HEK293 (cell line): ENCODE data around the gene ASB8.
A peak's percentile ranks its signal among the peaks of the same experiment; 100 is the strongest.

Experiments
- CTCF ChIA-PET: fragments of 350-600 bp; formaldehyde crosslinking; extraction: SDS; loops from one replicate; lab custom pipeline; 2021; ENCODE audit warnings: antibody characterized with exemption; lab: Yijun Ruan, JAX
- POLR2A ChIA-PET: fragments of 300-600 bp; formaldehyde crosslinking; extraction: SDS; loops from one replicate; lab custom pipeline; 2020; ENCODE audit warnings: antibody characterized with exemption, inconsistent platforms; lab: Yijun Ruan, JAX
- H3K27ac ChIP-seq: fragments of 200-500 bp; sonication (Bioruptor generic); 2 replicates; pipeline ENCODE4 v1.5.1; 2014; ENCODE audit warnings: low read depth, low read length, control low read depth, inconsistent platforms; ENCODE audit errors: extremely low read depth
- H3K36me3 ChIP-seq, 2 experiments: fragments of 200-500 bp in 1 of 2; sonication (Bioruptor generic) in 1 of 2; 1 replicate in 1 of 2; 2 replicates in 1 of 2; pipeline ENCODE4 v1.5.1; 2014 to 2017; ENCODE audit warnings: inconsistent platforms in 2 of 2, low read length in 2 of 2; ENCODE audit not compliant: control insufficient read depth in 2 of 2, insufficient read depth in 1 of 2
- H3K4me1 ChIP-seq: fragments of 200-500 bp; sonication (Bioruptor generic); 2 replicates; pipeline ENCODE4 v1.5.1; 2014; ENCODE audit warnings: mild to moderate bottlenecking, low read length, inconsistent platforms; ENCODE audit not compliant: control insufficient read depth, insufficient read depth
- H3K4me3 ChIP-seq: 2 replicates; pipeline ENCODE4 v1.5.1; 2011; ENCODE audit warnings: low read depth, mild to moderate bottlenecking, control low read depth, low read length, moderate library complexity
- H3K9me3 ChIP-seq: fragments of 200-500 bp; sonication (Bioruptor generic); 2 replicates; pipeline ENCODE4 v1.5.1; 2014; ENCODE audit warnings: low read depth, low read length, inconsistent platforms; ENCODE audit not compliant: control insufficient read depth, insufficient read depth
- EGR2 ChIP-seq: fragments of 450-650 bp; formaldehyde crosslinking; IDR thresholded peaks from 2 replicates; pipeline ENCODE4 v1.5.1; 2016; ENCODE audit warnings: low read depth, missing biosample characterization, missing genetic modification characterization
- MYNN ChIP-seq: fragments of 450-650 bp; formaldehyde crosslinking; IDR thresholded peaks from 2 replicates; pipeline ENCODE4 v1.5.1; 2016; ENCODE audit warnings: missing biosample characterization, missing genetic modification characterization, borderline replicate concordance
- WT1 ChIP-seq: fragments of 450-650 bp; formaldehyde crosslinking; IDR thresholded peaks from 2 replicates; pipeline ENCODE4 v1.5.1; 2016; ENCODE audit warnings: missing biosample characterization, missing genetic modification characterization
- ZFP37 ChIP-seq: fragments of 450-650 bp; formaldehyde crosslinking; IDR thresholded peaks from 2 replicates; pipeline ENCODE4 v1.5.1; 2016; ENCODE audit warnings: missing biosample characterization, missing genetic modification characterization
- ZIC2 ChIP-seq: fragments of 450-650 bp; formaldehyde crosslinking; IDR thresholded peaks from 2 replicates; pipeline ENCODE4 v1.5.1; 2016; ENCODE audit warnings: missing biosample characterization, missing genetic modification characterization
- ZNF10 ChIP-seq: fragments of 450-650 bp; formaldehyde crosslinking; IDR thresholded peaks from 2 replicates; pipeline ENCODE4 v1.5.1; 2017; ENCODE audit warnings: missing biosample characterization, missing genetic modification characterization
- ZNF155 ChIP-seq: fragments of 450-650 bp; formaldehyde crosslinking; IDR thresholded peaks from 2 replicates; pipeline ENCODE4 v1.5.1; 2016; ENCODE audit warnings: missing biosample characterization, missing genetic modification characterization
- ZNF335 ChIP-seq: fragments of 450-650 bp; formaldehyde crosslinking; conservative IDR thresholded peaks from 2 replicates; pipeline ENCODE4 v1.5.1; 2016; ENCODE audit warnings: missing biosample characterization, missing genetic modification characterization
- ZNF354C ChIP-seq: fragments of 450-650 bp; formaldehyde crosslinking; IDR thresholded peaks from 2 replicates; pipeline ENCODE4 v1.5.1; 2016; ENCODE audit warnings: missing biosample characterization, missing genetic modification characterization, low read depth, borderline replicate concordance
- ZNF423 ChIP-seq: fragments of 450-650 bp; formaldehyde crosslinking; IDR thresholded peaks from 2 replicates; pipeline ENCODE4 v1.5.1; 2016; ENCODE audit warnings: missing biosample characterization, missing genetic modification characterization
- ZNF433 ChIP-seq: fragments of 450-650 bp; formaldehyde crosslinking; IDR thresholded peaks from 2 replicates; pipeline ENCODE4 v1.5.1; 2016; ENCODE audit warnings: missing biosample characterization, missing genetic modification characterization, low read depth
- ZNF510 ChIP-seq: fragments of 450-650 bp; formaldehyde crosslinking; IDR thresholded peaks from 2 replicates; pipeline ENCODE4 v1.5.1; 2018; ENCODE audit warnings: mild to moderate bottlenecking, missing genetic modification characterization, missing biosample characterization; ENCODE audit not compliant: insufficient replicate concordance
- ZNF521 ChIP-seq: fragments of 450-650 bp; formaldehyde crosslinking; IDR thresholded peaks from 2 replicates; pipeline ENCODE4 v1.5.1; 2017; ENCODE audit warnings: missing biosample characterization, mild to moderate bottlenecking, missing genetic modification characterization
- ZNF549 ChIP-seq: fragments of 450-650 bp; IDR thresholded peaks from 2 replicates; pipeline ENCODE4 v1.5.1; 2018; ENCODE audit warnings: missing biosample characterization, missing genetic modification characterization, mild to moderate bottlenecking, inconsistent platforms, moderate library complexity
- ZNF555 ChIP-seq: fragments of 450-650 bp; formaldehyde crosslinking; conservative IDR thresholded peaks from 2 replicates; pipeline ENCODE4 v1.5.1; 2017; ENCODE audit warnings: missing biosample characterization, mild to moderate bottlenecking, missing genetic modification characterization, inconsistent platforms
- ZNF837 ChIP-seq: fragments of 450-650 bp; formaldehyde crosslinking; IDR thresholded peaks from 2 replicates; pipeline ENCODE4 v1.5.1; 2016; ENCODE audit warnings: missing biosample characterization, missing genetic modification characterization
- TF ChIP-seq, protein P1 (sequence below): fragments of 450-650 bp; formaldehyde crosslinking; IDR thresholded peaks from 2 replicates; pipeline ENCODE4 v1.5.1; 2016; ENCODE audit warnings: missing biosample characterization, missing genetic modification characterization
- TF ChIP-seq, protein P2 (sequence below): fragments of 450-650 bp; formaldehyde crosslinking; IDR thresholded peaks from 2 replicates; pipeline ENCODE4 v1.5.1; 2016; ENCODE audit warnings: missing biosample characterization, missing genetic modification characterization
- TF ChIP-seq, protein P3 (sequence below): fragments of 450-650 bp; formaldehyde crosslinking; IDR thresholded peaks from 2 replicates; pipeline ENCODE4 v1.5.1; 2016; ENCODE audit warnings: missing biosample characterization, missing genetic modification characterization
- TF ChIP-seq, protein P4 (sequence below): fragments of 450-650 bp; formaldehyde crosslinking; IDR thresholded peaks from 2 replicates; pipeline ENCODE4 v1.5.1; 2016; ENCODE audit warnings: missing biosample characterization, missing genetic modification characterization
- TF ChIP-seq, protein P5 (sequence below): fragments of 450-650 bp; formaldehyde crosslinking; IDR thresholded peaks from 2 replicates; pipeline ENCODE4 v1.5.1; 2017; ENCODE audit warnings: missing biosample characterization, missing genetic modification characterization
- TF ChIP-seq, protein P6 (sequence below): fragments of 450-650 bp; formaldehyde crosslinking; IDR thresholded peaks from 2 replicates; pipeline ENCODE4 v1.5.1; 2016; ENCODE audit warnings: missing biosample characterization, missing genetic modification characterization
- TF ChIP-seq, protein P7 (sequence below): fragments of 450-650 bp; formaldehyde crosslinking; IDR thresholded peaks from 2 replicates; pipeline ENCODE4 v1.5.1; 2016; ENCODE audit warnings: missing biosample characterization, missing genetic modification characterization

ASB8 gene

DNA sequence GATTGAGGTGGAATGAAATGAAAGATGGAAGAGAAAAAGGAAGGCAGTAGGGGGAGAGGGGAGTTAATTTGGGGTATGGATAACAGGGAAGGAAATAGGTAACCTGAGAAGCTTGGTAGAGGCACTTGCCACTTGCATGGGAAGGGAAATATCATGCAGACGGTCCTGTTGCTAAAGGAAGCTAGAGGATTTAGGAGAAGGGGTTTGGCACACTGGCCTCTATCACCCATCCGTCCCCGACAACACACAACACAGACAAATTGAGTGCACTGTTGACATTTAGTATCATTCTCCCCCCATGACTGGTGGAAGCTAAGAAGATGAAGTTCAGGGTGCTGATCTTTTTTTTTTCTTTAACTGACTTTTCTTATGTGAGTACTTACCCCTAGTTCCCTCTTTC is 43.8 kb upstream of the ASB8 start:
- POLR2A ChIA-PET: no interaction called here
- H3K4me1 ChIP-seq: peaks cover 16% of the 10 kb centered on the region
- CTCF ChIA-PET: interaction anchor here (0.9 to 1.1 kb wide), 2 partner anchors 417 to 457 kb away, joined by 3 read pairs; no protein-coding TSS in a partner anchor
- no peak overlapping the region for H3K27ac ChIP-seq
- no peak for TF ChIP-seq ZNF10 (tag by site-specific recombination)
- no peak for TF ChIP-seq EGR2 (tag by site-specific recombination)
- no peak for TF ChIP-seq ZIC2 (tag by site-specific recombination)
- TF ChIP-seq, protein P1, sequence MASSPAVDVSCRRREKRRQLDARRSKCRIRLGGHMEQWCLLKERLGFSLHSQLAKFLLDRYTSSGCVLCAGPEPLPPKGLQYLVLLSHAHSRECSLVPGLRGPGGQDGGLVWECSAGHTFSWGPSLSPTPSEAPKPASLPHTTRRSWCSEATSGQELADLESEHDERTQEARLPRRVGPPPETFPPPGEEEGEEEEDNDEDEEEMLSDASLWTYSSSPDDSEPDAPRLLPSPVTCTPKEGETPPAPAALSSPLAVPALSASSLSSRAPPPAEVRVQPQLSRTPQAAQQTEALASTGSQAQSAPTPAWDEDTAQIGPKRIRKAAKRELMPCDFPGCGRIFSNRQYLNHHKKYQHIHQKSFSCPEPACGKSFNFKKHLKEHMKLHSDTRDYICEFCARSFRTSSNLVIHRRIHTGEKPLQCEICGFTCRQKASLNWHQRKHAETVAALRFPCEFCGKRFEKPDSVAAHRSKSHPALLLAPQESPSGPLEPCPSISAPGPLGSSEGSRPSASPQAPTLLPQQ (tag by site-specific recombination): no peak
- TF ChIP-seq ZNF549 (tag by site-specific recombination): no peak
- no peak for TF ChIP-seq ZFP37 (tag by site-specific recombination)
- no peak for TF ChIP-seq ZNF521 (tag by site-specific recombination)
- no peak for TF ChIP-seq ZNF510 (tag by site-specific recombination)
- no peak for TF ChIP-seq MYNN (tag by site-specific recombination)
- TF ChIP-seq, protein P2, sequence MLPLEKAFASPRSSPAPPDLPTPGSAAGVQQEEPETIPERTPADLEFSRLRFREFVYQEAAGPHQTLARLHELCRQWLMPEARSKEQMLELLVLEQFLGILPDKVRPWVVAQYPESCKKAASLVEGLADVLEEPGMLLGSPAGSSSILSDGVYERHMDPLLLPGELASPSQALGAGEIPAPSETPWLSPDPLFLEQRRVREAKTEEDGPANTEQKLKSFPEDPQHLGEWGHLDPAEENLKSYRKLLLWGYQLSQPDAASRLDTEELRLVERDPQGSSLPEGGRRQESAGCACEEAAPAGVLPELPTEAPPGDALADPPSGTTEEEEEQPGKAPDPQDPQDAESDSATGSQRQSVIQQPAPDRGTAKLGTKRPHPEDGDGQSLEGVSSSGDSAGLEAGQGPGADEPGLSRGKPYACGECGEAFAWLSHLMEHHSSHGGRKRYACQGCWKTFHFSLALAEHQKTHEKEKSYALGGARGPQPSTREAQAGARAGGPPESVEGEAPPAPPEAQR (tag by site-specific recombination): no peak
- TF ChIP-seq, protein P3, sequence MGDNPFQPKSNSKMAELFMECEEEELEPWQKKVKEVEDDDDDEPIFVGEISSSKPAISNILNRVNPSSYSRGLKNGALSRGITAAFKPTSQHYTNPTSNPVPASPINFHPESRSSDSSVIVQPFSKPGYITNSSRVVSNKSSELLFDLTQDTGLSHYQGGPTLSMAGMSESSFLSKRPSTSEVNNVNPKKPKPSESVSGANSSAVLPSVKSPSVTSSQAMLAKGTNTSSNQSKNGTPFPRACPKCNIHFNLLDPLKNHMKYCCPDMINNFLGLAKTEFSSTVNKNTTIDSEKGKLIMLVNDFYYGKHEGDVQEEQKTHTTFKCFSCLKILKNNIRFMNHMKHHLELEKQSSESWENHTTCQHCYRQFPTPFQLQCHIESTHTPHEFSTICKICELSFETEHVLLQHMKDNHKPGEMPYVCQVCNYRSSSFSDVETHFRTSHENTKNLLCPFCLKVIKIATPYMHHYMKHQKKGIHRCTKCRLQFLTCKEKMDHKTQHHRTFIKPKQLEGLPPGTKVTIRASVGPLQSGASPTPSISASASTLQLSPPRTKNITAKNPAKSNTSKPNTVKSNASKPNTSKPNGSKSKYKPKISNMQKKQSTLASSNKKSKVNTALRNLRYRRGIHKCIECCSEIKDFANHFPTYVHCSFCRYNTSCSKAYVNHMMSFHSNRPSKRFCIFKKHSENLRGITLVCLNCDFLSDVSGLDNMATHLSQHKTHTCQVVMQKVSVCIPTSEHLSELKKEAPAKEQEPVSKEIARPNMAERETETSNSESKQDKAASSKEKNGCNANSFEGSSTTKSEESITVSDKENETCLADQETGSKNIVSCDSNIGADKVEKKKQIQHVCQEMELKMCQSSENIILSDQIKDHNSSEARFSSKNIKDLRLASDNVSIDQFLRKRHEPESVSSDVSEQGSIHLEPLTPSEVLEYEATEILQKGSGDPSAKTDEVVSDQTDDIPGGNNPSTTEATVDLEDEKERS (tag by site-specific recombination): no peak
- TF ChIP-seq ZNF433 (tag by site-specific recombination): no peak
- no peak for TF ChIP-seq WT1
- TF ChIP-seq ZNF837 (tag by site-specific recombination): no peak
- H3K36me3 ChIP-seq: no peaks in the 10 kb centered on the region
- no peak overlapping the region for H3K4me3 ChIP-seq
- no peaks in the 10 kb centered on the region for H3K9me3 ChIP-seq

DNA sequence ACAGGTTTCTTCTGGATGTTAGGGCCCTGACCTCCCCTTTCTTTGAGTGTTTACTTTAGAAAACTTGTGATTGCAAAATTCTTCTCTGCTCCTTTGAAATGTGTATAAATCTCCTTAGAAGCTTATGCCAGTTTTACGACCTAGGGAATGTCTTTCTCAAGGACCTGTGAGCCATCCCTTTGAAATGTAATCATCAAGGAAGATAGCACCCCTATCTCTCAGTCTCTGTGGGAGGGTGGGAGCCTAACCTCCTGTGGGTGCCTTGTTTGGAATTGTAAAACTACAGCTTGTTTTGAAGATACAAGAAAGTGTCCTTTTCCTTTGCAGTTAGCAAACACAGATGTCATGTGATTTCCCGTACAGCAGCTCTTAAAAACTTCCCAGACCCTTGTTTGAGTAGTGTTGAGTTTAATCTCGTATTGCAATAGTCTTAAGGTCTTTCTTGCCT is 42.5 kb upstream of the ASB8 start:
- Histone ChIP-seq H3K4me3 (no peak overlapping the region), H3K27ac (peak overlapping the region; percentile 43), H3K4me1 (peaks cover 16% of the 10 kb centered on the region), H3K36me3 (no peaks in the 10 kb centered on the region), H3K9me3 (no peaks in the 10 kb centered on the region)
- ChIA-PET CTCF (interaction anchor here (0.7 to 2.9 kb wide), 4 partner anchors 10 to 599 kb away, joined by 3 to 19 read pairs (median 4); no protein-coding TSS in a partner anchor), POLR2A (no interaction called here)
- TF ChIP-seq ZNF433 (tag by site-specific recombination): no peak
- TF ChIP-seq, protein P4, sequence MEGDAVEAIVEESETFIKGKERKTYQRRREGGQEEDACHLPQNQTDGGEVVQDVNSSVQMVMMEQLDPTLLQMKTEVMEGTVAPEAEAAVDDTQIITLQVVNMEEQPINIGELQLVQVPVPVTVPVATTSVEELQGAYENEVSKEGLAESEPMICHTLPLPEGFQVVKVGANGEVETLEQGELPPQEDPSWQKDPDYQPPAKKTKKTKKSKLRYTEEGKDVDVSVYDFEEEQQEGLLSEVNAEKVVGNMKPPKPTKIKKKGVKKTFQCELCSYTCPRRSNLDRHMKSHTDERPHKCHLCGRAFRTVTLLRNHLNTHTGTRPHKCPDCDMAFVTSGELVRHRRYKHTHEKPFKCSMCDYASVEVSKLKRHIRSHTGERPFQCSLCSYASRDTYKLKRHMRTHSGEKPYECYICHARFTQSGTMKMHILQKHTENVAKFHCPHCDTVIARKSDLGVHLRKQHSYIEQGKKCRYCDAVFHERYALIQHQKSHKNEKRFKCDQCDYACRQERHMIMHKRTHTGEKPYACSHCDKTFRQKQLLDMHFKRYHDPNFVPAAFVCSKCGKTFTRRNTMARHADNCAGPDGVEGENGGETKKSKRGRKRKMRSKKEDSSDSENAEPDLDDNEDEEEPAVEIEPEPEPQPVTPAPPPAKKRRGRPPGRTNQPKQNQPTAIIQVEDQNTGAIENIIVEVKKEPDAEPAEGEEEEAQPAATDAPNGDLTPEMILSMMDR (tag by site-specific recombination): no peak
- TF ChIP-seq, protein P5, sequence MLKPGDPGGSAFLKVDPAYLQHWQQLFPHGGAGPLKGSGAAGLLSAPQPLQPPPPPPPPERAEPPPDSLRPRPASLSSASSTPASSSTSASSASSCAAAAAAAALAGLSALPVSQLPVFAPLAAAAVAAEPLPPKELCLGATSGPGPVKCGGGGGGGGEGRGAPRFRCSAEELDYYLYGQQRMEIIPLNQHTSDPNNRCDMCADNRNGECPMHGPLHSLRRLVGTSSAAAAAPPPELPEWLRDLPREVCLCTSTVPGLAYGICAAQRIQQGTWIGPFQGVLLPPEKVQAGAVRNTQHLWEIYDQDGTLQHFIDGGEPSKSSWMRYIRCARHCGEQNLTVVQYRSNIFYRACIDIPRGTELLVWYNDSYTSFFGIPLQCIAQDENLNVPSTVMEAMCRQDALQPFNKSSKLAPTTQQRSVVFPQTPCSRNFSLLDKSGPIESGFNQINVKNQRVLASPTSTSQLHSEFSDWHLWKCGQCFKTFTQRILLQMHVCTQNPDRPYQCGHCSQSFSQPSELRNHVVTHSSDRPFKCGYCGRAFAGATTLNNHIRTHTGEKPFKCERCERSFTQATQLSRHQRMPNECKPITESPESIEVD: peak; percentile 55
- 0 out of 2 replicates have a peak, but pooled peaks have one; percentile 31 for TF ChIP-seq ZNF335 (tag by site-specific recombination)
- TF ChIP-seq, protein P6, sequence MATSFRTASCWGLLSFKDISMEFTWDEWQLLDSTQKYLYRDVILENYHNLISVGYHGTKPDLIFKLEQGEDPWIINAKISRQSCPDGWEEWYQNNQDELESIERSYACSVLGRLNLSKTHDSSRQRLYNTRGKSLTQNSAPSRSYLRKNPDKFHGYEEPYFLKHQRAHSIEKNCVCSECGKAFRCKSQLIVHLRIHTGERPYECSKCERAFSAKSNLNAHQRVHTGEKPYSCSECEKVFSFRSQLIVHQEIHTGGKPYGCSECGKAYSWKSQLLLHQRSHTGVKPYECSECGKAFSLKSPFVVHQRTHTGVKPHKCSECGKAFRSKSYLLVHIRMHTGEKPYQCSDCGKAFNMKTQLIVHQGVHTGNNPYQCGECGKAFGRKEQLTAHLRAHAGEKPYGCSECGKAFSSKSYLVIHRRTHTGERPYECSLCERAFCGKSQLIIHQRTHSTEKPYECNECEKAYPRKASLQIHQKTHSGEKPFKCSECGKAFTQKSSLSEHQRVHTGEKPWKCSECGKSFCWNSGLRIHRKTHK (tag by site-specific recombination): no peak
- TF ChIP-seq ZNF555 (tag by site-specific recombination): no peak
- TF ChIP-seq ZNF155: no peak
- TF ChIP-seq ZNF354C (tag by site-specific recombination): no peak
- TF ChIP-seq, protein P7, sequence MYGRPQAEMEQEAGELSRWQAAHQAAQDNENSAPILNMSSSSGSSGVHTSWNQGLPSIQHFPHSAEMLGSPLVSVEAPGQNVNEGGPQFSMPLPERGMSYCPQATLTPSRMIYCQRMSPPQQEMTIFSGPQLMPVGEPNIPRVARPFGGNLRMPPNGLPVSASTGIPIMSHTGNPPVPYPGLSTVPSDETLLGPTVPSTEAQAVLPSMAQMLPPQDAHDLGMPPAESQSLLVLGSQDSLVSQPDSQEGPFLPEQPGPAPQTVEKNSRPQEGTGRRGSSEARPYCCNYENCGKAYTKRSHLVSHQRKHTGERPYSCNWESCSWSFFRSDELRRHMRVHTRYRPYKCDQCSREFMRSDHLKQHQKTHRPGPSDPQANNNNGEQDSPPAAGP (tag by site-specific recombination): no peak
- TF ChIP-seq ZNF423 (tag by site-specific recombination): 0 out of 2 replicates have a peak, but pooled peaks have one; percentile 9
